Measurements from ENCODE around the gene PRSS57. TPM values are rescaled to one million over a fixed set of nuclear protein-coding genes. Genes with fewer than 3 reads are reported as not detected.

The PRSS57 gene
- total RNA-seq, 1 experiment from 2014 or later: not detected

DNA sequence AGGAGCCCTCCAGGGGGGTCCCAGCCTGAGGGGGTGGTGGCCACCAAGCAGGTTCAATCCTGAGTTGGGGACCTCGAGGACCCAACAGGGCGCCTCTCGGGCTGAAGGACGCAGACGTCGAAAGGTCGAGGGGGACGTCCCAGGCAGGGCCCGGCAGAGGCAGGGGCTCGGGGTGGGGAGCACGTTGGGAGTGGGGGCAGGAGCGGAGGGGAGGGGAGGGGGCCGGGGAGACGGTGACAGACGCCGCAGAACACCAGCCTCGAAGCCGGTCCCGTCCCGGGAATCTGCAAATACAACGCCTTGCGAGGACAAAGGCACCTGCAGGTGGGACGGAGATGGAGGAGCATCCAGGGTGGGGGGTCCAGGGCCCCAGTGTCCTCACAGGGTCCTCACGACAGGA, 51.5 kb downstream of the PRSS57 start:
- POLR2A ChIA-PET: no interaction called here
- Histone ChIP-seq H3K36me3 (ENCODE audit: control insufficient read depth, insufficient read depth, low read length) (no peaks in the 10 kb centered on the region; the same call in 1 of the 2 replicates), H3K27me3 (ENCODE audit: control insufficient read depth, insufficient read depth, low read length) (no peaks in the 10 kb centered on the region), H3K4me1 (ENCODE audit: control insufficient read depth, insufficient read depth, low read length) (no peaks in the 10 kb centered on the region), H3K27ac (ENCODE audit: low read length) (no peak overlapping the region), H3K9me3 (ENCODE audit: control insufficient read depth, insufficient read depth, low read depth, low read length) (no peaks in the 10 kb centered on the region), H3K4me3 (ENCODE audit: low read depth in 2 of 2, low read length in 2 of 2) (no peak overlapping the region)
- intact Hi-C loops (cut with micrococcal nuclease; ENCODE audit: unreplicated experiment) (no loop called here), in situ Hi-C loops (cut with HindIII; ENCODE audit: low pct_unique_long_range_greater_than_20kb, low sequenced_read_pairs) (no loop called here)
- TF ChIP-seq CTCF (IDR thresholded peaks at IDR 0.05) (no peak), TCF7L2 (IDR thresholded peaks at IDR 0.05; ENCODE audit: low read depth, low read length) (no peak), POLR2AphosphoS5 (IDR thresholded peaks at IDR 0.05; ENCODE audit: low read depth, low read length) (no peak), REST (IDR thresholded peaks at IDR 0.05; ENCODE audit: insufficient read depth in 1 of 2, low read depth in 2 of 2, low read length in 1 of 2) (no peak), SIN3A (IDR thresholded peaks at IDR 0.05; ENCODE audit: borderline replicate concordance, insufficient read depth, low read depth, low read length) (no peak)
- DNase-seq (ENCODE audit: low read depth, low spot score): no peak
- no peak for ATAC-seq
- no TSS peak for BruUV-seq (replicated peaks)
- CTCF ChIA-PET: no interaction called here

DNA sequence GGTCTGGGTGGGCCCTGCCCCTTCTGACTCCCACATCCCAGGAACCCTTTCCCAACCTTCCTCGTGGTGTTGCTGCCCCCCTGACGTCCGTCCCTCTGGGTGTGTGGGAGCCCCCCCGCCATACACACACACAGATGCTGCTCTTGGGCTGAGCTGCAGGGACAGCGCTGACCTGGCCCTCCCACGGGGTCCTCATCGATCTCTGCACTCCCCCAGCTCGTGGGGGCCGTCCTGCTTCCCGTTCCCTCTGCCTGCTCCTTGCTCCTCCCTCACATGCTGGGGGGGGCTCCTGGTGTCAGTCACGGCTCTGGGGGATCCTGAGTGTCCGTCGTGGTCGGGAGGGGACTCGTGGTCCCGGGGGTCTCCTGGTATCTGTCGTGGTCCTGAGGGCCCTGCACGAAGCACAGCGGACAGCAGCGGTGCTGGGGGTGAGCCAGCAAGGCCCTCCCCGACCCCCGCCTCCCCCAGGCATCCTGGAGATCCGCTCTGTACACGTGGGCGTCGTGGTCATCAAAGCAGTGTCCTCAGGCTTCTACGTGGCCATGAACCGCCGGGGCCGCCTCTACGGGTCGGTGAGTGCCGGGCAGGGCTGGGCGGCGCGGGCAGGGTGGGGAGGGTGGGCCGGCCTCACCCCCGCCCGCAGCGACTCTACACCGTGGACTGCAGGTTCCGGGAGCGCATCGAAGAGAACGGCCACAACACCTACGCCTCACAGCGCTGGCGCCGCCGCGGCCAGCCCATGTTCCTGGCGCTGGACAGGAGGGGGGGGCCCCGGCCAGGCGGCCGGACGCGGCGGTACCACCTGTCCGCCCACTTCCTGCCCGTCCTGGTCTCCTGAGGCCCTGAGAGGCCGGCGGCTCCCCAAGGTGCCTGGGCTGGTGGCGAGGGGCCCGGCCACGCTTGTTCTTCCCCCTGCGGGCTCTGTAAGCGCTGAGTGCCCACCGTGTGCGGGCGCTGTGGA, 52.2 kb downstream of the PRSS57 start:
- CTCF ChIA-PET: no interaction called here

More for the DNA sequence above, 52.2 kb downstream of the PRSS57 start:
- in situ Hi-C loops (cut with HindIII; ENCODE audit: low pct_unique_long_range_greater_than_20kb, low sequenced_read_pairs): no loop called here
- Histone ChIP-seq H3K36me3 (ENCODE audit: control insufficient read depth, insufficient read depth, low read length) (no peaks in the 10 kb centered on the region), H3K9me3 (ENCODE audit: control insufficient read depth, insufficient read depth, low read depth, low read length) (no peaks in the 10 kb centered on the region), H3K4me3 (ENCODE audit: low read depth in 2 of 2, low read length in 2 of 2) (no peak overlapping the region), H3K4me1 (ENCODE audit: control insufficient read depth, insufficient read depth, low read length) (no peaks in the 10 kb centered on the region), H3K27ac (ENCODE audit: low read length) (no peak overlapping the region), H3K27me3 (ENCODE audit: control insufficient read depth, insufficient read depth, low read length) (no peaks in the 10 kb centered on the region)
- no TSS peak for BruUV-seq (replicated peaks)
- ATAC-seq: no peak
- TF ChIP-seq REST (IDR thresholded peaks at IDR 0.05; ENCODE audit: insufficient read depth in 1 of 2, low read depth in 2 of 2, low read length in 1 of 2): no peak
- no peak for TF ChIP-seq CTCF (IDR thresholded peaks at IDR 0.05)
- TF ChIP-seq POLR2AphosphoS5 (IDR thresholded peaks at IDR 0.05; ENCODE audit: low read depth, low read length): no peak
- no peak for TF ChIP-seq SIN3A (IDR thresholded peaks at IDR 0.05; ENCODE audit: borderline replicate concordance, insufficient read depth, low read depth, low read length)
- no peak for TF ChIP-seq TCF7L2 (IDR thresholded peaks at IDR 0.05; ENCODE audit: low read depth, low read length)
- intact Hi-C loops (cut with micrococcal nuclease; ENCODE audit: unreplicated experiment): no loop called here
- POLR2A ChIA-PET: interaction anchor here (0.6 kb wide), 1 partner anchor 86 kb away, joined by 3 read pairs; no protein-coding TSS in a partner anchor
- no peak for DNase-seq (ENCODE audit: low read depth, low spot score)

Measured in Panc1 (cell line).